SW 1271 (cell line): ENCODE results near the gene IP6K3.

ENCODE experiments used
- DNase-seq, 2 experiments: peaks; one replicate each; lab custom pipeline; 2025; lab: John Stamatoyannopoulos, UW

The IP6K3 gene

GRCh38 chr6:33688451-33689147 lies 58.1 kb downstream of the IP6K3 start:
- DNase-seq: no peak

GRCh38 chr6:33688006-33688405 lies 58.7 kb downstream of the IP6K3 start:
- no peak for DNase-seq

DNA sequence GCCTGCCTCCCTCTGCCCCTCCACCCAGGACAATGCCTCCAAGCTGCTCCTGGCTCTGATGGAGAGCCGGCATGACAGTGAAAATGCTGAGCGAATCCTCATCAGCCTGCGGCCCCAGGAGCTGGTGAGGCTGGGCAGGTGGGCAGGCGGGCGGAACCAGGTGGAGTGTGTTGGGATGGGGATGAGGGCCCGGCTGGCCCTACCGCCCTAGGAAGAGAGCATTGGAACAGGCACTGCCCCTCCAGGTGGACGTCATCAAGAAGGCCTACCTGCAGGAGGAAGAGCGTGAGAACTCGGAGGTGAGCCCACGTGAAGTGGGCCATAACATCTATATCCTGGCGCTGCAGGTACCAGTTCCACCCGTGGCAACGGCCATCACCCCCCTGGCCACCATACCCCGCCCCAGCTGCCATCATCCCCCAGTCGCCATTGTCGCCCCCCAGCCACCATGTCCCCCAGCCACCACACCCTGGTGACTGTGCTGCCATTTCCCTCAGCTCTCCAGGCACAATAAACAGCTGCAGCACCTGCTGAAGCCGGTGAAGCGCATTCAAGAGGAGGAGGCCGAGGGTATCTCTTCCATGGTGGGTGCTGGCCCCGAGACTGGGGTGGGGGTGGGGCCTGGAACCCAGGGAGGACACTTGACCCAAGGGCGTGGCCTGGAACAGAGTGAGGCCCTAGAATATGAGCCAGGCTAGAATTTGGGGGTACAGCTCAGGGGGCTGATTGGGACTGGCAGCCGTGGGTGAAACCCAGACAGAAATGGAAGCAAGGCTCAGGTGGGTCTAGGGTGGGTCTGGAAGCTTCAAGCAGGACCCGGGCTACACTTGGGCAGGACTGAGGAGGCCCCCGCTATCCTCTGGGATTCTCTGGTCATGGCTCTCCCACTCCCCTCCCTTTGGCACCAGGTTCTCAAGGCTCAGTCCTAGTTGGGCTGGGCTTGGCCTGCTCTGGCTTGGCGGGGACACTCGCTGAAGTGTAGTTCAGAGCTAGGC lies 59.4 kb downstream of the IP6K3 start:
- DNase-seq: no peak

DNA sequence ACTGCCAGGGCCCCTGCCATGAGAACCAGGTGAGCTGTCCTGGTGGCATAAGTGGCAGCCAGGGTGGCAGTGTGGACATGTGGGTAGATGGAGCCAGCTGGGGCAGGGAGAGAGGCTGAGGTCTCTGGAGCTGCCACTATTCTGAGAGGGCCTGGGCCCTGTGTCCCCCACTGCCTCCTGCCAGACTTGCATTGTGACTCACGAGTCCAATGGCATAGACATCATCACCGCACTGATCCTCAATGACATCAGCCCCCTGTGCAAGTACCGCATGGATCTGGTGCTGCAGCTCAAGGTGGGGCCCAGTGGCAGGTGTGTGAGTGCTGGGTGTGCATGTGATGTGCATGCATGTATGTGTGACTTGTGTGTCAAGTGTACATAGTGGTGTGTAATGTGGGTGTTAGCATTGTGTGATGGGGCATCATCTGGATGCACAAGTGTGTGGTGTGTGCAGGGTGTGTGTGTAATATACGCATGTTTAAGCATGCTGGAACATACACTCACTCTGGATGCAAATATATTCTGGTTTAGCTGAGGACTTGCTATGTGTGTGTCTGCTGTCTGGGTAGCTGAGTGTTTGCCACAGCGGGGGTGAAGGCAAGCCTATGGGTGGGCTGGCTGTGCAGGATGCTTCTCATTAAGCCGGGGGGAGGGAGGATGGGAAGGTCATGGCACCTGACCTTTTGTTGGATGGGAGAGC lies 60.3 kb downstream of the IP6K3 start:
- DNase-seq: no peak

GRCh38 chr6:33685411-33686224 lies 61.1 kb downstream of the IP6K3 start:
- no peak for DNase-seq

- no peak for DNase-seq
Measured at GRCh38 chr6:33684983-33685382, 61.7 kb downstream of the IP6K3 start.

GRCh38 chr6:33684428-33684896 lies 62.2 kb downstream of the IP6K3 start:
- DNase-seq: no peak

DNA sequence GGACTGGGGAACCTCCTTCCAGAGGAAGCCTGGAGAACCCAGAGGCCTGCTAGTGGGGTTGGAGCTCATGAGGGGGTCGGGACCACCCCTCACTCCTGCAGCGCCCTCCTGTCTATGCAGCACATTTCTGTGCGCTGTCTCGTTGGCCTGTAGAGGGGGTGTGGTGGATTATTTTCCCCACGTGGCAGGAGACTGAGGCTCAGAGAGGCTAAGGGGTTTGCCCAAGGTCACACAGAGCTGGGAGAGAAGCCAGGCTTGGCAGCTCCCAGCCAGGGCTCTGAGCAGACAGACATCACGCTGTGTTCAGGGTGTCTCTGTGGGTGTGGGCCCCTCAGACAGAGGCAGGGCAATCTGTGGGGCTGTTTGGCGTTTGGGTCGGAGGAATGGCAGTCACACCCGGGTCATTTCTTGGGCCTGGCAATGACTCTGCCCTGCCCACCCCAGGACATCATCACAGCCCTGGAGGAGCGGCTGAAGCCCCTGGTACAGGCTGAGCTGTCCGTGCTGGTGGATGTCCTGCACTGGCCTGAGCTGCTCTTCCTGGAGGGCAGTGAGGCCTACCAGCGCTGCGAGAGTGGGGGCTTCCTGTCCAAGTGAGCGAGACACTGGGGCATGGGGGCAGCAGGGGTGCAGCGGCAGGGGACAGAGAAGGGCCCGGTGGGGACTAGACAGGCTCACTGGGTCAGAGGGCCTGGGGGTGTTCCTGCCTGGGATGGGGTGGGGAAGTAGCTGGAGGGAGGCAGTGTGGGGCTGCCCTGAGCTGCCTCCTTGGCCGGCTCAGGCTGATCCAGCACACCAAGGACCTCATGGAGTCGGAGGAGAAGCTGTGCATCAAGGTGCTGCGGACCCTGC lies 62.9 kb downstream of the IP6K3 start:
- no peak for DNase-seq

DNA sequence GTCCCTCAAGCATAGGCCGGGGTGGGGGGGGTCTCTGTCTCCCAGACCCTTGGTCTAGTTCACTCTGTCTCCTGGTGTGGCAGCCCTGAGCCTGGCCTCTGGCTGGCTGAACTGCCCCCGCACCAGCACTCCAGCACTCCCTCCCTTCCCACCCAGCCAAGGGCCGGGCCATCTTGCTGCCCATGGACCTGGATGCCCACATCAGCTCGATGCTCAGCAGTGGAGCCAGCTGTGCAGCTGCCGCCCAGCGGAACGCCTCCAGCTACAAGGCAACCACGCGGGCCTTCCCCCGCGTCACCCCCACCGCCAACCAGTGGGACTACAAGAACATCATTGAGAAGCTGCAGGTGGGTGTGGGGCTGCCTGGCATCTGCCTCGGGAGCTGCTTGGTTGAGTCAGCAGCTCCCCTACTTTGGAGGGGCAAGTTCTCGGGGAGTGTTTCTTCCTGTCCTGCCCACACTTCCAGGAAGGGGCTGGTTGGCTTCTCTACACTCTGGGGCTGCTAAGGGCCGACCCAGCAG lies 63.6 kb downstream of the IP6K3 start:
- DNase-seq: no peak

GRCh38 chr6:33682341-33682740 lies 64.4 kb downstream of the IP6K3 start:
- DNase-seq: no peak

DNA sequence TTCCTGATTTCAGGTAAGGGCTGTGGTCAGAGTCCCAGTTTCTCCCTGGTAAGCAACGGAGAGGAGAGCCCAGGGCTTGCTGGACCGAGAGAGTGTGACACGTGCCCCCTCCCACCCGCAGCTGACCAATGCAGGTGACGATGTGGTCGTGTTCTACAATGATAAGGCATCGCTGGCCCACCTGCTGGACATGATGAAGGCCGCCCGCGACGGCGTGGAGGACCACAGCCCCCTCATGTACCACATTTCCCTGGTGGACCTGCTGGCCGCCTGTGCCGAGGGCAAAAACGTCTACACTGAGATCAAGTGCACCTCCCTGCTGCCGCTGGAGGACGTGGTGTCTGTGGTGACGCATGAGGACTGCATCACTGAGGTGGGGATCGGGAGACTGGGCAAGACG lies 66.9 kb downstream of the IP6K3 start:
- DNase-seq: no peak

GRCh38 chr6:33678932-33679490 lies 67.7 kb downstream of the IP6K3 start:
- no peak for DNase-seq

GRCh38 chr6:33678233-33678931 lies 68.3 kb downstream of the IP6K3 start:
- no peak for DNase-seq

GRCh38 chr6:33677689-33678088 lies 69.0 kb downstream of the IP6K3 start:
- DNase-seq: no peak

GRCh38 chr6:33677143-33677660 lies 69.5 kb downstream of the IP6K3 start:
- DNase-seq: no peak

DNA sequence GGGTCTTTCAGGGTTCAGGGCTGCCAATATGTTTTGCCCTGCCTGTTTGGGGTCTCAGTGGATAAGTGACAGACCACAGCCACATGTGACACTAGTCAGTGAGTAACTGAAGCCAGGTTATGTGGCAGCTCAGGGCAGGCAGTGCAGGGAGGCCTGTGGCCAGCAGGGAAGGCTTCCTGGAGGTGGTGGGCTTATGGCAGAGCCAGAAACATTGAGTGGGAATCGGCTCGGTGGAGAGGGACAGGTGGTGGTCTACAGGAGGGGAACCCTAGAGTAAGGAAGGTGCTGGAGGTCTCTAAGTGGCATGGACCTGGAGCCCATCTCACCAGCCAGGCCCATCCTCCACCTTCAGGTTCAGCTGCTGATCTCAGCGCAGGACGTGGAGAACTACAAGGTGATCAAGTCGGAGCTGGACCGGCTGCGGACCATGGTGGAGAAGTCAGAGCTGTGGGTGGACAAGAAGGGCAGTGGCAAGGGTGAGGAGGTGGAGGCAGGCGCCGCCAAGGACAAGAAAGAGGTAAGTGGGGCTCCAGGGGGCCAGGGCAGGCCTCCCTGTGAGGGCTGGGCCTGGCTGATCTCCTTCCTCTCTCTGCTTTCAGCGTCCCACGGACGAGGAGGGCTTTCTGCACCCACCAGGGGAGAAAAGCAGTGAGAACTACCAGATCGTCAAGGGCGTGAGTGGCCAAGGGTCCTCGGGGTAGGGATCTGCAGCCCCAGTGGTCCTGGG lies 70.1 kb downstream of the IP6K3 start:
- DNase-seq: no peak

GRCh38 chr6:33675968-33676367 lies 70.7 kb downstream of the IP6K3 start:
- no peak for DNase-seq

DNA sequence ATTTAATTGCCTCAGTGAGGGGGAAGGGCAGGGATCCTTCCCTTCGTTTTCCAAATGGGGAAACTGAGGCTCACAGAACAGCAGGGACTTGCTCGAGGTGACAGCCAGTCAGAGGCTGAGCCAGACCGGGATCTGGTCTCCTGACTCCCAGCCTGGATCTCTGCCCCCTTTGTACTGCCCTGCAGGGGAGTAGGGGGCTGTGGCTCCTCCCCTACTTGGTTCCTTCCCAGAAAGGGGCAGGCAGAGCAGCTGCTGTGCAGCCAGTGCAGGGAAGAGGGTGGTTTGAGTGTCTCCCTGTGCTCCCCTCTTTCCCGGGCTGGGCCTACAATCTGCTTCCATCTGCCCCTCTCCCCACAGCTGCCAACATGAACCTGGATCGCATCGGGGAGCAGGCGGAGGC lies 72.9 kb downstream of the IP6K3 start:
- no peak for DNase-seq
